ENCODE data around the gene HSP90AB1. TPM values are rescaled to one million over a fixed set of nuclear protein-coding genes. Genes with fewer than 3 reads are reported as not detected.
A peak's percentile ranks its signal among the peaks of the same experiment; 100 is the strongest.

Gene HSP90AB1
- total RNA-seq, 1 donor from 2014 or later = 1,214 TPM

GRCh38 chr6:44237021-44237812 is 9.7 kb upstream of the HSP90AB1 start:
- H3K4me1 Mint-ChIP-seq (ENCODE audit: low read depth) = peaks cover 10% of the 10 kb centered on the region
- DNase-seq (ENCODE audit: low spot score, unreplicated experiment) = peak; percentile 39
- TF ChIP-seq, protein P1, sequence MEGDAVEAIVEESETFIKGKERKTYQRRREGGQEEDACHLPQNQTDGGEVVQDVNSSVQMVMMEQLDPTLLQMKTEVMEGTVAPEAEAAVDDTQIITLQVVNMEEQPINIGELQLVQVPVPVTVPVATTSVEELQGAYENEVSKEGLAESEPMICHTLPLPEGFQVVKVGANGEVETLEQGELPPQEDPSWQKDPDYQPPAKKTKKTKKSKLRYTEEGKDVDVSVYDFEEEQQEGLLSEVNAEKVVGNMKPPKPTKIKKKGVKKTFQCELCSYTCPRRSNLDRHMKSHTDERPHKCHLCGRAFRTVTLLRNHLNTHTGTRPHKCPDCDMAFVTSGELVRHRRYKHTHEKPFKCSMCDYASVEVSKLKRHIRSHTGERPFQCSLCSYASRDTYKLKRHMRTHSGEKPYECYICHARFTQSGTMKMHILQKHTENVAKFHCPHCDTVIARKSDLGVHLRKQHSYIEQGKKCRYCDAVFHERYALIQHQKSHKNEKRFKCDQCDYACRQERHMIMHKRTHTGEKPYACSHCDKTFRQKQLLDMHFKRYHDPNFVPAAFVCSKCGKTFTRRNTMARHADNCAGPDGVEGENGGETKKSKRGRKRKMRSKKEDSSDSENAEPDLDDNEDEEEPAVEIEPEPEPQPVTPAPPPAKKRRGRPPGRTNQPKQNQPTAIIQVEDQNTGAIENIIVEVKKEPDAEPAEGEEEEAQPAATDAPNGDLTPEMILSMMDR (IDR thresholded peaks at IDR 0.05; ENCODE audit: unreplicated experiment) = no peak
- peaks cover 9% of the 10 kb centered on the region for H3K27me3 Mint-ChIP-seq
- H3K9me3 Mint-ChIP-seq (ENCODE audit: low read depth) = no peaks in the 10 kb centered on the region
- H3K27ac Mint-ChIP-seq = peak overlapping the region; percentile 96
- H3K4me3 Mint-ChIP-seq (ENCODE audit: low read depth) = peak overlapping the region; percentile 81
- H3K36me3 Mint-ChIP-seq (ENCODE audit: insufficient read depth) = peaks cover 4% of the 10 kb centered on the region

- TF ChIP-seq, protein P1 (IDR thresholded peaks at IDR 0.05; ENCODE audit: unreplicated experiment) = peak; percentile 99
- H3K9me3 Mint-ChIP-seq (ENCODE audit: low read depth) = no peaks in the 10 kb centered on the region
- DNase-seq (ENCODE audit: low spot score, unreplicated experiment) = peak; percentile 73
- H3K4me1 Mint-ChIP-seq (ENCODE audit: low read depth) = peaks cover 10% of the 10 kb centered on the region
- peaks cover 9% of the 10 kb centered on the region for H3K27me3 Mint-ChIP-seq
- H3K27ac Mint-ChIP-seq = peak overlapping the region; percentile 96
- peak overlapping the region; percentile 81 for H3K4me3 Mint-ChIP-seq (ENCODE audit: low read depth)
- peaks cover under 1% of the 10 kb centered on the region for H3K36me3 Mint-ChIP-seq (ENCODE audit: insufficient read depth)
These were observed 9.0 kb upstream of the HSP90AB1 start for GRCh38 chr6:44237813-44238433.

DNA sequence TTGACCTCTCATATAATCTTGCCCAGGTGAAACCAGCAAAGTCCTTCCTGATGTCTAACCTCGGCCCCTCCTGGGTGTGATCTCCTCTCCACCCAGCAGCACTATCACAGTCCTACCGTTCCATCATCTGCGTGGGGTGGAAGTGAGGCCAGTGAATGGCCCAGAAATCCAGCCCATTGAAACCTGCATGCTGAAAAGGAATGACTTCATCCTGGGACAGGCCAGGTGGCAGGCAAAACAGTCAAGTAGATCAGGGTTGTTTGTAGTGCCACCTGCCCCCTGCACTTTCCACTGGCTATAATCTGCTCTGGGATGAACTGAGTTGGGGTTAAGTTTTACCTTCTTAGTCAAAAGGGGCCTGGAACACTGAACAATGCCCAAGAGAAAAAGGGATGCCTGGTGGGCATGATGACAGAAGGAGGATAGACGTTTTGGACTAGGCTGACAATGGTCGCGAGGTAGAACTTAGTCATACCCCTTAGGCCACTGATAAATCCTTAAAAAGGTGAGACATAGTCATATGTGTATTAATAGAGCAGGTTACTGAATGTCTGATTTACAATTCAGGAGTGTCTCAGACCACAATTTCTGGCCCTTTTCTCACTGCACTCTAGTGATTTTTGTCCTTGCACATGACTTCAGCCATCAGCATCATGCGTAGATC is 8.1 kb upstream of the HSP90AB1 start:
- Mint-ChIP-seq H3K36me3 (ENCODE audit: insufficient read depth) (no peaks in the 10 kb centered on the region), H3K9me3 (ENCODE audit: low read depth) (no peaks in the 10 kb centered on the region), H3K27ac (no peak overlapping the region), H3K27me3 (peaks cover 9% of the 10 kb centered on the region), H3K4me3 (ENCODE audit: low read depth) (peak overlapping the region; percentile 13), H3K4me1 (ENCODE audit: low read depth) (peaks cover 10% of the 10 kb centered on the region)
- TF ChIP-seq, protein P1 (IDR thresholded peaks at IDR 0.05; ENCODE audit: unreplicated experiment) = no peak
- no peak for DNase-seq (ENCODE audit: low spot score, unreplicated experiment)

DNA sequence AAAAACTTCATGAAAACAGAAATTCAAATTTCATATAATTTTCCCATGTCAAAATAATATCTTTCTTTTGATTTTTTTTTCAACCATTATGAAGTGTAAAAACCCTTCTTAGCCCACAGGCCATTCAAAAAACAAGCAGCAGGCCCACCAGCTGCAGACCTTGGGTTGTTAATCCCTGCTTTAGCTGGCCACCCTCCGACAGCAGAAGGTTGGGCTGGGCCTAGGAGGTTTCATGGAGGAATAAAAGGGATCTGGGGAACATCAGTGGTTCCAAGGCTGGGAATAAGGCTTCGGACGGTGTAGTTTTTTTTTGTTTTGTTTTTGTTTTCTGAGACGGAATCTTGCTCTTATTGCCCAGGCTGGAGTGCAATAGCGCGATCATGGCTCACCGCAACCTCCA is 3.6 kb upstream of the HSP90AB1 start:
- no peak for DNase-seq (ENCODE audit: low spot score, unreplicated experiment)
- no peaks in the 10 kb centered on the region for H3K9me3 Mint-ChIP-seq (ENCODE audit: low read depth)
- no peak overlapping the region for H3K27ac Mint-ChIP-seq
- H3K36me3 Mint-ChIP-seq (ENCODE audit: insufficient read depth) = peaks cover 6% of the 10 kb centered on the region
- no peak overlapping the region for H3K4me3 Mint-ChIP-seq (ENCODE audit: low read depth)
- TF ChIP-seq, protein P1 (IDR thresholded peaks at IDR 0.05; ENCODE audit: unreplicated experiment) = no peak
- peaks cover 9% of the 10 kb centered on the region for H3K4me1 Mint-ChIP-seq (ENCODE audit: low read depth)
- peaks cover 9% of the 10 kb centered on the region for H3K27me3 Mint-ChIP-seq

- no peaks in the 10 kb centered on the region for H3K9me3 Mint-ChIP-seq (ENCODE audit: low read depth)
- no peak for DNase-seq (ENCODE audit: low spot score, unreplicated experiment)
- peaks cover 25% of the 10 kb centered on the region for H3K4me1 Mint-ChIP-seq (ENCODE audit: low read depth)
- peak overlapping the region; percentile 86 for H3K27ac Mint-ChIP-seq
- H3K36me3 Mint-ChIP-seq (ENCODE audit: insufficient read depth) = peaks cover 25% of the 10 kb centered on the region
- H3K27me3 Mint-ChIP-seq = no peaks in the 10 kb centered on the region
- H3K4me3 Mint-ChIP-seq (ENCODE audit: low read depth) = peak overlapping the region; percentile 100
- TF ChIP-seq, protein P1 (IDR thresholded peaks at IDR 0.05; ENCODE audit: unreplicated experiment) = no peak
These were observed 1.4 kb upstream of the HSP90AB1 start for GRCh38 chr6:44245391-44245911.
